AG09319 (cell line): ENCODE results near the gene AHCYL2.

ENCODE experiments used
- DNase-seq: peaks from one replicate; pipeline ENCODE4 v3.0.0-alpha.2; 2010; ENCODE audit warnings: low read depth; ENCODE audit errors: extremely low read depth
- CTCF ChIP-seq: IDR thresholded peaks from 2 replicates; pipeline ENCODE4 v1.5.1; 2011; ENCODE audit warnings: low read depth, mild to moderate bottlenecking, inconsistent platforms, low read length, moderate library complexity

The AHCYL2 gene

GRCh38 chr7:129257168-129257567 lies 32.3 kb downstream of the AHCYL2 start:
- DNase-seq, result no peak
- no peak for TF ChIP-seq CTCF

GRCh38 chr7:129258649-129259389 lies 34.0 kb downstream of the AHCYL2 start:
- TF ChIP-seq CTCF, result no peak
- DNase-seq, result no peak

GRCh38 chr7:129262324-129262723 lies 37.5 kb downstream of the AHCYL2 start:
- DNase-seq, result no peak
- TF ChIP-seq CTCF, result no peak

- no peak for TF ChIP-seq CTCF
- no peak for DNase-seq
Measured at GRCh38 chr7:129263168-129263567, 38.3 kb downstream of the AHCYL2 start.

GRCh38 chr7:129264534-129264933 lies 39.7 kb downstream of the AHCYL2 start:
- TF ChIP-seq CTCF, result no peak
- no peak for DNase-seq

- no peak for DNase-seq
- TF ChIP-seq CTCF, result no peak
Measured at GRCh38 chr7:129265328-129265727, 40.5 kb downstream of the AHCYL2 start.

GRCh38 chr7:129266181-129266580 lies 41.4 kb downstream of the AHCYL2 start:
- DNase-seq, result no peak
- TF ChIP-seq CTCF, result no peak
